ENCODE results near the gene UBL7. TPM values are rescaled to one million over a fixed set of nuclear protein-coding genes. Genes with fewer than 3 reads are reported as not detected.

The UBL7 gene
- total RNA-seq, 1 experiment from 2014 or later: 47.5 TPM

DNA sequence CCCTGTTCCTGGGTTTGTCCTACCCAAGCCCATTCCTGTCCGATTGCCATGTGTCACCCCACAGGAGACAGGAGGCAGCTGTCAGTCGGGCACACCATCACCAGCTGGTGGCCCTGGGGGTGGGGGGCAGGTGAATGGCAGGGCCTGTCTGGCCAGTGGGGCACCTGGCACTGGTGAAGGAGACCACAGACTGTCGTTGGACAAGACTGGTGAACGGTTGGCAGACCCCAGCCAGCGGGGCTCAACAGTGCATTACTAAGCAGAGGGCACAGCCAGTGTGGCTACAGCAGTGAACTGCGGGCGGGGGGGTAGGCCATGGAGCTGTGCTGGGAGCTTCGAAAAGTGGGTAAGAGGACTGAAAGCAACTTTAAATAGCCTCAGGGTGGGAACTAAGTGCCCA is 29.3 kb downstream of the UBL7 start:
- H3K79me2 ChIP-seq (ENCODE audit: insufficient read depth, low read length): peaks cover 4% of the 10 kb centered on the region; the same call in 1 of the 2 replicates
- H3K14ac ChIP-seq (ENCODE audit: insufficient read depth, low read length): no peak overlapping the region; the same call in 1 of the 2 replicates
- H3K9ac ChIP-seq (ENCODE audit: extremely low read depth, insufficient read length, low read length): no peak overlapping the region
- Mint-ChIP-seq H3K4me1 (peaks cover 23 to 43% of the 10 kb centered on the region in 2 experiments), H3K9me3 (no peaks in the 10 kb centered on the region; a peak in 1 of 5 replicates), H3K4me3 (peak overlapping the region in 1 of 2 experiments; percentile 82; a peak in 3 of 5 replicates), H3K27ac (no peak overlapping the region), H3K27me3 (ENCODE audit: low read depth) (peaks cover 44% of the 10 kb centered on the region), H3K36me3 (ENCODE audit: insufficient read depth in 1 of 3, low read depth in 3 of 3) (no peaks in the 10 kb centered on the region; a peak in 1 of 7 replicates)
- H4K91ac ChIP-seq (ENCODE audit: insufficient read length, low read depth, low read length): no peak overlapping the region
- no peak overlapping the region for H2BK12ac ChIP-seq (ENCODE audit: insufficient read length, low read depth, low read length)
- H3K23ac ChIP-seq (ENCODE audit: insufficient read length, low read depth, low read length): no peak overlapping the region
- no peak overlapping the region for H2BK20ac ChIP-seq (ENCODE audit: low read depth, low read length, poor library complexity, severe bottlenecking)
- no peak overlapping the region for H4K5ac ChIP-seq (ENCODE audit: insufficient read length, low read depth, low read length)
- H3T11ph ChIP-seq (ENCODE audit: low read length): no peak overlapping the region
- H2BK15ac ChIP-seq (ENCODE audit: low read depth, low read length): no peak overlapping the region
- no peaks in the 10 kb centered on the region for H3K9me3 ChIP-seq (ENCODE audit: control insufficient read depth, low read depth, low read length)
- H4K8ac ChIP-seq (replicated peaks; ENCODE audit: insufficient read length, low read depth, low read length): no peak overlapping the region
- no peak overlapping the region for H3K18ac ChIP-seq (ENCODE audit: insufficient read length, low read depth, low read length)
- no peak overlapping the region for H2BK120ac ChIP-seq (ENCODE audit: low read depth, low read length, poor library complexity, severe bottlenecking)
- H3K27me3 ChIP-seq (ENCODE audit: insufficient read depth, low read length): no peaks in the 10 kb centered on the region; the same call in 1 of the 2 replicates
- DNase-seq: no peak
- H2AFZ ChIP-seq (ENCODE audit: low read length): no peak overlapping the region
- no peak overlapping the region for H3K27ac ChIP-seq (ENCODE audit: insufficient read length, low read depth, low read length)
- peaks cover 3% of the 10 kb centered on the region for H3K23me2 ChIP-seq (ENCODE audit: insufficient read length, low read depth, low read length, poor library complexity, severe bottlenecking)
- no peak overlapping the region for H2AK5ac ChIP-seq (ENCODE audit: insufficient read length, low read length)
- no peak overlapping the region for H2BK5ac ChIP-seq (ENCODE audit: insufficient read length, low read length)
- no peaks in the 10 kb centered on the region for H3K79me1 ChIP-seq (ENCODE audit: insufficient read depth, low read depth, low read length, poor library complexity, severe bottlenecking)
- TF ChIP-seq, protein P1, sequence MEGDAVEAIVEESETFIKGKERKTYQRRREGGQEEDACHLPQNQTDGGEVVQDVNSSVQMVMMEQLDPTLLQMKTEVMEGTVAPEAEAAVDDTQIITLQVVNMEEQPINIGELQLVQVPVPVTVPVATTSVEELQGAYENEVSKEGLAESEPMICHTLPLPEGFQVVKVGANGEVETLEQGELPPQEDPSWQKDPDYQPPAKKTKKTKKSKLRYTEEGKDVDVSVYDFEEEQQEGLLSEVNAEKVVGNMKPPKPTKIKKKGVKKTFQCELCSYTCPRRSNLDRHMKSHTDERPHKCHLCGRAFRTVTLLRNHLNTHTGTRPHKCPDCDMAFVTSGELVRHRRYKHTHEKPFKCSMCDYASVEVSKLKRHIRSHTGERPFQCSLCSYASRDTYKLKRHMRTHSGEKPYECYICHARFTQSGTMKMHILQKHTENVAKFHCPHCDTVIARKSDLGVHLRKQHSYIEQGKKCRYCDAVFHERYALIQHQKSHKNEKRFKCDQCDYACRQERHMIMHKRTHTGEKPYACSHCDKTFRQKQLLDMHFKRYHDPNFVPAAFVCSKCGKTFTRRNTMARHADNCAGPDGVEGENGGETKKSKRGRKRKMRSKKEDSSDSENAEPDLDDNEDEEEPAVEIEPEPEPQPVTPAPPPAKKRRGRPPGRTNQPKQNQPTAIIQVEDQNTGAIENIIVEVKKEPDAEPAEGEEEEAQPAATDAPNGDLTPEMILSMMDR (conservative IDR thresholded peaks at IDR 0.05): no peak
- H3K4me2 ChIP-seq (ENCODE audit: insufficient read depth, insufficient read length, low read length): no peak overlapping the region
- H3K4me1 ChIP-seq (ENCODE audit: insufficient read depth, low read length): peaks cover 3% of the 10 kb centered on the region; the same call in 1 of the 2 replicates
- H3K4ac ChIP-seq (ENCODE audit: low read depth, low read length): no peak overlapping the region
- H4K20me1 ChIP-seq (ENCODE audit: control insufficient read depth, insufficient read depth, insufficient read length): no peaks in the 10 kb centered on the region
- no peak overlapping the region for H3K56ac ChIP-seq (ENCODE audit: insufficient read length, low read depth, low read length)
- no CpG with 5 or more reads among the region's 8 CpGs for WGBS (ENCODE audit: extremely low coverage, insufficient read length, low lambda C conversion rate)

Measured in H9 (cell line).